HG03439 (cell line): Measurements from ENCODE around the gene NGRN.
"Not testable (repeated sequence)": the region's sequence is repeated elsewhere in the genome, so short reads cannot be mapped to it uniquely, and the experiment has no call there.

ENCODE experiments used
- ATAC-seq: cut with Tn5 transposase; IDR thresholded peaks from one replicate; pipeline ENCODE4 v1.9.1; 2021; ENCODE audit warnings: mild to moderate bottlenecking, moderate library complexity; ENCODE audit not compliant: unreplicated experiment

Gene NGRN

DNA sequence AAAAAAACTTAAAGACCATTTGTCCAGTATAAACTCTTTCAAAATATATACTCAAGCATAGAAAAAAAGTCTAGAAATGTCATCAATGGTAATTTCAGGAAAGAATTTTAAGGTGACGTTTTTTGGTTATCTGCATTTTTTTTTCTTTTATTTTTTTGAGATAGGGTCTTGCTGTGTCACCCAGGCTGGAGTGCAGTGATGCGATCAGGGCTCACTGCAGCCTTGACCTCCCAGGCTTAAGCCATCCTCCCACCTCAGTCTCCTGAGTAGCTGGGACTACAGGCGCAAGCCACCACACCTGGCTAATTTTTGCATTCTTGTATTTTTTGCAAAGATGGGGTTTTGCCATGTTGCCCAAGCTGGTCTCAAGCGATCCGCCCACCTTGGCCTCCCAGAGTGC is 15.3 kb downstream of the NGRN start:
- not testable (repeated sequence) for ATAC-seq

DNA sequence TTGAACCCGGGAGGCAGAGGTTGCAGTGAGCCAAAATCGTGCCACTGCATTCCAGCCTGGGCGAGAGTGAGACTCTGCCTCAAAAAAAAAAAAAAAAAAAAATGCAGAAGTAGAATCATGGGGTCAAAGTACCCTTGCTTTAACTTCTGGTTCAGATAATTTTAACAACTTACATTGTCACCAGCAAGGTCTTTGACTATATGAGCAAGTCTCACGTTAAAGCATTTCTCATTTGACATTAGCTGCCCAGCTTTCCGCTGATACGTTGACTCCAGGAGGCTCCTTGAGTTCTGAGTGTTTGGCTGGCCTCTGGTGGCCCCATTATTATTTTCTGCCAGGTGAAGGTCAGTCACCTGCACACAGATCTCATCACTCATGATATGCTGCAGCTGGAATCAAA is 16.2 kb downstream of the NGRN start:
- not testable (repeated sequence) for ATAC-seq

DNA sequence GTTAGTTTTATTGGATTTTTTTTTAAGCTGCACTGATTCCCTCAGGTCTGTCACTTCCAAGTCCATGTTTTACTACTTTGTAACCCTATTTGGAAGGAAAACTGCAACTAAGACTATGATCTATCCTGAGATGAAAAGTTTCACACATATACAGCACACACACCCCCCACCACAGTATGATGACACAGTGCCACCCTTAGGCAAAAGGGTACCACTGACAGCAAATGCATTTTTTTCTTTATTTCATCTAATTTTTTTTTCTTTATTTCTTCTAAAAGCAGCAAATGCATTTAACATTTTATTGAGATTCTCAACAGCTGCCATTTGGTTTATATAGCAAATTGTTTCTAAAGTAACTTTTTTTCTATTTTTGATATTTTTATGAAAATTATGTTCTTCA is 21.2 kb downstream of the NGRN start:
- no peak for ATAC-seq

DNA sequence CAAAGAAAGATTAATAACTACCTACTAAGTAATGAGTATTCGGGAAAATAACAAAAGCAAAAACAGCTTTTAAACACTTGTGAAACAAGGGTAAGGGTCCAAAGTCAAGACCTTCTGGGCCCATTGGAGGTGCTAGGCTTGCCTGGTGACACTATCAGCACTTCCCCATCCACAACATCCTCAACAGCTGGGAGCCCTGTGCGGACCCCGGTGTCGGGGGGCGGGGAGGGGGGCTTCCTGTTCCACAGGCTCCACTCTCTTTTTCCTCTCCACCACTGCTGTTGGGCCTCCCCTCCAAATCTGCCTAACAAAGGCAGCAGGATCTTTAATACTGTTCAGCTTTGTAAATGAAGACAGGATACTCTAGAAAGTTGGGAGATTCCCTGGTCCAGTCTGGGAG is 21.6 kb downstream of the NGRN start:
- no peak for ATAC-seq

DNA sequence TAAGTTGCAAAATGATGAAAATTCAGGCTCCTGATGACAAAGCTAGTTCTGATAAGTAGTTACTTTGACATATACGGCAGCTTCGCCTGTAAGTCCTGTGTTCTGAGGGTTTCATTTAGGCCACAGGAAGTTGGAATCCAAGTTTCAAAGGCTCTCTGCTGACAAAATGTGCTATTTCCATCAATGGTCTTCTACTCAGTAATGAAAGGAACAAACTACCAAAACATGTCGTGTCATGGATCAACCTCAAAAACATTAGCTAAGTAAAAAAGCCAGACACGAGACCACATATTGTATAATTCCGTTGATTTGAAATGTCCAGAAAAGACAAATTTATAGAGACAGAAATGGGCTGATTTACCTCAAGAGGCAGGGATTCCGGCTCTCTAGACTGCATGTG is 22.5 kb downstream of the NGRN start:
- ATAC-seq = no peak

DNA sequence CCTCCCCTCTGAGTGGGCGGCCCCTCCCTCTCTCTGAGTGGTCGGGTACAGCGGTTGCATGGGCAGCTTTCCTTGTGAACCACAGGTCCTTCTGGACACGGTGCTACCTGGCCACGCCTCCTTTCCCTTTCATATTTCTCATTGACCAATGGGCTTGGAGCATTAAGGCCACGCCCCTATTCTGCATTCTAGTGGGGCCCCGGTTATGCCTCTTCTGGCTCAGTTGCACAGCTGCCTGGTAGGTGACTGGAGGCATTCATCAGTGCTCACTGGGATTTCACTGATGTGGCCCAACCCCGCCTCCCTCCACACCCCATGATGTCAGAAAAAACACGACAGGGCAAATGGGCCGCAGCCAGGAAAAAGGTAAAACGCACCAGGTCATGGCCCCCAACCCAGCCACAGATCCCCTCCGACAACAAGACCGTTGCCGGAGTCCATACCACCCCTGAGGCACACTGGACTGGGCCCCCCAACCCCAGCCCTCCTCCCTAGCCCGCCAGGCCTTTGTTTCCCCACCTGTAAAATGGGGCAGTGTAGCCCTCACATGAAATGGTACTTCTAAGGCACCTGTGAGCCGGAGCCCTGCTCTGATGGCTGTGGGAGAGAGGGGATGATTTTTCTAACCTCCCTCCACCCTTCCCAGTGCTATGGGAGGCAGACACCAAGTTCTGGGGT is 26.3 kb downstream of the NGRN start:
- ATAC-seq = no peak

DNA sequence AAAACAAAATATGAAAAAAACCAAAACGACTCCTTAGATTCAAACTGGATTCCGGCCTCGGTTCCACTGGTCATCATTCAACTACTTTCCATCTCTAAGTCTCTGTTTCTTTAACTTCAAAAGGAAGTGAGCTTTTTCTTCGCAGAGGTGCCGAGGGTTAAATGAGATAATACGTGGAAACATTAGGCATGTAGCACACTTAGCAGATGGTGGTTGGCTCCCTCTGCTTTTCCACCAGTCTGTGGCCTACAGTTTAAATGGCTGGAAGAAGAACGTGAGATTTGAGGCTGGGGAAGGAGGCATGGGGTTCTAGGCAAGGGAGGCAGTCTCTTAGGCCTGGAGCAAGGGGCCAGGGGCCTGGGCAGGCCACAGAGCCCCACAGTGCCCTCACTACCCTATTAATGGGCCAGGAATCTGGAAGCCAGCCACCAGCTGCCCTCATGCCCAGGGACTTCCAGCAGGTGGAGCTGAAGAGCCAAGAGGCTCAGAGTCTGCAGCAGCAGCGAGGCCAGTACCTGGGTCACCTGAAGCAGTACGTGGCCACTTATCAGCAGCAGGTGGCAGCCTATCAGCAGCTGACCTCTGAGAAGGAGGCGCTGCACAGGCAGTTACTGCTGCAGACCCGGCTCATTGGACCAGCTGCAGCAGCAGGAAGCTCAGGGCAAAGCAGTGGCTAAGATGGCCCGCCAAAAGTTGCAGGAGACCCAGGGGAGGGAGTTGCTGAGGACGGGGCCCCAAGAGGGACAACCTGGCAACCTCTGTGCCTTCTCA is 27.8 kb downstream of the NGRN start:
- ATAC-seq = not testable (repeated sequence)

DNA sequence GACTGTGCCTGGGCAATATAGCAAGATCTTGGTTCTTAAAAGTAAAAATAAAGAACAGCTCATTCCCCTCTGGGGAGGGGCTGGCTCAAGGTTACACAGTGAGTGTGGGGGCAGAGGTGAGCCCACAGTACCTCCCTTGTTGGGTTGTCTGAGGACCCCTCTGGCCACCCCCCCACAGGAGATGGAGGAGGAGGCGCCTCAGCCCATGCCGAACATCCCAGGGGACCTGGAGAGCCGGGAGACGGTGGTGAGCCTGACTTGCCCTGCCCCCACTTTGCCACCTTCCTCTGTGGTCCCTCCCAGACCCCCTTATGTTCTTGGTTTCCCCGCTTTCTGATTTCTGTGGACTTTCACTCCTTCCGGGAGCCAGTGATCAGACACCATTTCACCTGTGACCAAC is 28.7 kb downstream of the NGRN start:
- ATAC-seq = no peak

DNA sequence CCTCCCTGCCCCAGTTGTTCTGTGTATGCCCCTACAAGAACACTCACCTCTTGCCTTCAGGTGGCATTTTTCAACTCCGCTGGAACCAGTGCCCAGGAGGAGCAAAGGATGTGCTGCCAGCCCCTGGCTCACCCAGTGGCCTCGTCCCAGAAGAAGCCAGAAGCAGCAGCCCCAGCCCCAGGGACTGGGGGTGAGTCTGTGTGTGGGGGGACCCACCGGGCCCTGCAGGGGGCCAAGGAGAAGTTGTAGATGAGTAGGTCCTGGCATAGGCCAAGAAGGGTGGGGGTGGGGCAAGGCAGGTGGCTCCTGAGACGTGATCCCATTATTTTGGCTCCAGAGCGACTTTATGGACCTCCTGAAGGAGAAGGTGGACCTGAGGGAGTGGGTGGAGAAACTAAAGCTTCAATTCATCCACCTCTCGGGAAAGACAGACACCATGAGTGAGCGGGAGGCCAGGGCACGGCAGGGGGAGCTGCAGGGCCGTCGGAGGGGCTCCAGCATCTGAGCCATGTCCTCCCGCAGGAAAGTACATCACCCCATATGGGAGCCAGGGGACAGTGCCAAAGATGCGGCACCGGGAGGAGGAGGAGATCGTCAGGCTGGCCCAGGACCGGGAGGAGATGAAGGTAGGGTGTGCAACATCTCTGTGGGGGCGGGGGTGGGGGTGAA is 29.3 kb downstream of the NGRN start:
- ATAC-seq = no peak

DNA sequence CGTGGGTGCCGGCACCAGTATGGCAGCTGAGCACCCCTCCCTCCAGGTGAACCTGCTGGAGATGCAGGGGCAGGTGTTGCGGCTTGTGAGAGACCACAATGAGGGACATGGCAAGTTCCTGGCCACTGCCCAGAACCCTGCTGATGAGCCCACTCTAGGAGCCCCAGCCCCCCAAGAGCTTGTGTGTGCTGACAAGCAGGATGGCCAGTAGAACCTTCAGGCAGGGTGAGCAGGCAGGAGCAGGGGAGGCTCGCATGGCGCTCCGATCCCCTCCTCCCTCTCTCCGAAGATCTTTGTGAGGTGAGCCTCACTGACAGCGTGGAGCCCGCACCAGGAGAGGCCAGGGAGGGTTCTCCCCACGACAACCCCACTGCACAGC is 29.8 kb downstream of the NGRN start:
- no peak for ATAC-seq

DNA sequence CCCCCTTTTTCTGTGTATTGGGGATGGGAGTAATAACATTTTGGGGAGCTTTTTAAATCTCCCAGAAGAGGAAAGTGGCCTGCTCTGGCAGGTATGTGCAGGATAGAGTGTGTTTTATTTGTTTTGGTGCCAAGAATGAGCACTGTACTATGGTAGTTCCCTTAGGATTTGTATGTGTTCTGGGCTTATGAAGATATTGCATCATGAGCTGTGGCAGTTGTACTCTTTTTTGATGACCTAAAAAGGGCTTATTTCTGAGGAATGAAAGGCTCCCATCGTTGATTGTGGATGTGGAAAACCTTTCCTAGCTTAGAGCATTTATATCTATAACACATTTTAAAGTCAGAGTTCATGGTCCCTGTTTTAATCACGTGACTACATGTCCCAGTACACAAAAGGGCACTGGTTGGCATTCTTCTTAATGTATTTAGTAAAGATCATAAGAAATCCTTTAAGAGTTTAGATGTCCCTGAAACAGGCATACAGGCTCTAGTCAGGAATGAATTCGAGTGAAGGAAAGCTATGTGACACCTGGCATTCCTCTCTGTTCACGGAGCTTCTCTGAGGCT is 30.9 kb downstream of the NGRN start:
- not testable (repeated sequence) for ATAC-seq

DNA sequence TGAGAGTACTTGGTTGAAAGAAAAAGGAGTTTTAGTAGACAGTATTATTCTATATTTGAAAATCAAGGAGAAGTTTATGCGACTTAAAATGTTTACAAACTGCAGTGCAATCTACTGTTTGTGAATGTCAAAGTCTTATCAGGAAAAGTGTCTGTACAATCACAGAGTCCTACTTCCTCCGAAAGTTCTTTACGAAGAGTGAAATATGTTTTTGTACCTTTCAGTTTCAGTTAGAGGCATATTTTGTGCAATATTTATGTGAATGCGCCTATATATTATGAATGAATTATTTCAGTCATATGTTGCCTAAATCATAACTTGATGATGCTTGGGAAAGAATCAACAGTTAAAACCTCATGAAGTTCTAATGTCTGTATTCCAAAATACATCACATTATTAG is 31.5 kb downstream of the NGRN start:
- no peak for ATAC-seq

DNA sequence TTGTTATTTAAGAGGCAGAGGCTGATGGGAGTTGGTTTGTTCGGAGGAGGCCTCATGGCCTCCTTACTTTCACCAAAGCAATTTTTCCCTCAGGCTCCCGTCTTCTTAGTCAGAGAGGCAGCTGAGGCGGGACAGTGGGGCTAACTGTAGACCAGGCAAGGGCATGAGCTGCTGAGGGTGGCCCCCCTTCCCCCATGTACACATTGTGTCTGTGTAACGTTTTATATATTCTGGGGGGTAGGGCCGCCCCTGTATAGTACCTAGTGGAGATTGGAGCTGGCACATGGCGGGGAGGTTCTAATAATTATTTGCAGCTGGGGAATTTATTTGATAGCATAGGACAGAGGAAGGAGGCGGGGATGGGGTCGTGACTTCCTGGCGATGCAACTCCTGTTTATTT is 35.1 kb downstream of the NGRN start:
- no peak for ATAC-seq

DNA sequence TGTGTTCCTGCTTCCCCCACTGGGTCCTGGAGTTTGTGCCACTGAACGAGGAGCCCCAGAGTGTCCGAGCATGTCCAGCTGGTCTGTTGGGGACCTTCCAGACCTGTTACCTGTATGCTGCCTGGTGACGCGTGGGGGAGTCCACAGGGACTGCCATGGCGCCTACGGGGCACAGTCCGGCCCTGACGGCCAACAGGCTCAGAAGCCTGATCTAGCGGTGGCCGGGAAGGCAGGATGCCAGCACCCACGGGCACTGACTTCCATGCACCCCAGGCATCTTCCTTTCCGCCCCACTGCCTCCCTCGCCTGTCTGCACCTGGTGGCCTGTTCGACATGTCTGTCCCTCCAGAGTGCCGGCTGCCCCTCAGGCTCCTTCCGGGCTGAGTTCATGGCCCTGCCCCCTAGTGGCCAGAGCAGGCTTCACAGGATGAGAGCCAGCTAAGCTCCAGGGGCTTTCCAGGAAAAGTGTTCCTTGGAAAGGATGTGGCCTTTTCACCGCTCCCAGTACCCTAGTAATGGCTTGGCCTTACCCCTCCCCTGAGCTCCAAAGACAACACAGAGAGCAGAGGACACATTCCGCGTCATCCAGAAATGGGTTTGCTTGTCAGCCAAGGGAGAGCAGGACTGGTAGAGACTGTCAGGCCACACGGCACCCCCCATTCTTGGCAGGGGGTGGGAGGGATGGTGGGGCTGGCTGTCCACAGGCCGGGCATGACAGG is 35.7 kb downstream of the NGRN start:
- ATAC-seq = no peak

DNA sequence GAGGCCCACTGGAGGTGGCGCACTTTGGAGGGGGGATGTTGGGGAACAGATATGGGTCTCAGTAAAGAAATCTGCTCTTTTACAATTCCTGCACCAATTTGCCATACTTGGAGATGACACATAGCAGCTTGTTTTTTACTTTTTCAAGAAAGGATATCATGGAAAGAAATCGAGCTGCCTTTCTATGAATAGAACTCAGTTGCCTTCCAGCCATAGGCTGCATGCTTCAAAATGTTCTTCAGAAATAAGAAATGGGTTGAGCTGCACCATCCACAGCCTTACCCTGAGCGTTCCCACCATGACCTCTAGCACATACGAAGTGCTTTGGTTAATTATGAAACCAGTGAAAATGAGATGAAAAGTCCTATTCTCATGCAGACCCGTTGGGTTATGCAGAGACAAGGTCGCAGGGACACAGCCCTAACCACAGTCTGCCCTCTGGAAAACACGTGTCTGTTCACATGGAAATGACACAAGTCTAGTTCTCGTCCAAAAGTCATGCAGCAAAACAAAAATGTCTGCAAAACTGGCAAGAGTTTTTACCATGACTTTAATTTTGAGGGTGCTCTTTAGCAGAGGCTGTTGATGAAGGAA is 36.3 kb downstream of the NGRN start:
- no peak for ATAC-seq

DNA sequence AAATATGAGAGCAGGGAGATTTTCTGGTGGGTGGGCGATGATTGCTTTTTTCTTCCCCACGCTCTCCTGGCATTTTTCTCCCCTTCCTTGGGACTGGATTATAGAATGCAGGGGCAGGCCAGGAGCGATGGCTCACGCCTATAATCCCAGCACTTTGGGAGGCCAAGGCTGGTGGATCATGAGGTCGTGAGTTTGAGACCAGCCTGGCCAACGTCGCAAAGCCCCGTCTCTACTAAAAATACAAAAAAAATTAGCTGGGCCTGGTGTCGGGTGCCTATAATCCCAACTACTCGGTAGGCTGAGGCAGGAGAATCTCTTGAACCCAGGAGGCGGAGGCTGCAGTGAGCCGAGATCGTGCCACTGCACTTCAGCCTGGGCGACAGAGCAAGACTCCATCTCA is 39.9 kb downstream of the NGRN start:
- not testable (repeated sequence) for ATAC-seq

DNA sequence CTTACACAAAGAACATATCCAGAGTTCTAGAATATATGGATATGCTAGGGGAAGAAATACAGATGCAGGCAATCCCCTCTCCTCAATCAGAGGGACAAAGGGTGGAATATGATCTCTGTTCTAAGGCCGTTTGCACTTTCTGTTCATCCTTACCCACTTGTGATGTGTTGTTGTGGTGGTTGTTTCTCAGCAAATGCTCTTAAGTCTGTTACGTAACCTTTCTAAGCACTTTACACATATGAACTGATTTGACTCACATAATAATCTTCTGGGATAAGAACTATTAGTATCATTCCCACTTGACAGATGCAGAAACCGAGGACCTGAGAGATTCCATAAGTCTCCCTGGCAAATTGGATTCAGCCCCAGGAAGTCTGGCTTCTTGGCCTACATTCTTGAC is 40.5 kb downstream of the NGRN start:
- no peak for ATAC-seq

DNA sequence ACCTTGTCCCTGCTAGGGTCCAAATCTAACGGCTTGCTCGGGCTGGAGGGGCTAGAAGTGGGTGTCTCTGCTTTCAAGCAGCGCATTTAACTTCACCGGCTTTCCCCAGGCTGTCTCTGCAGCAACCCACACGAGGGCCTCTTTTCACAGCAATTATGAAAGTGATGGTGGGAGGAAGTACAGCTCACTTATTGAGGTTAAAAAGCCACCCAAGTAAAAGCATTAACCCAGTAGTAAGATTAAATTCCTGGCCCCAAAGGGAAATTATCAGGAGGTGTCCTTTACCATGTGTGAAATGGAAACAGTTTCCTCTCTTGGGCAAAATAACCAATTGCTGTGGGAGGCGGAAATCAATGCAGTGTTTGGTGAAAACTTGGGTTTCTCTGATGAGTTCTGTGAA is 41.1 kb downstream of the NGRN start:
- ATAC-seq = peak; percentile 62

DNA sequence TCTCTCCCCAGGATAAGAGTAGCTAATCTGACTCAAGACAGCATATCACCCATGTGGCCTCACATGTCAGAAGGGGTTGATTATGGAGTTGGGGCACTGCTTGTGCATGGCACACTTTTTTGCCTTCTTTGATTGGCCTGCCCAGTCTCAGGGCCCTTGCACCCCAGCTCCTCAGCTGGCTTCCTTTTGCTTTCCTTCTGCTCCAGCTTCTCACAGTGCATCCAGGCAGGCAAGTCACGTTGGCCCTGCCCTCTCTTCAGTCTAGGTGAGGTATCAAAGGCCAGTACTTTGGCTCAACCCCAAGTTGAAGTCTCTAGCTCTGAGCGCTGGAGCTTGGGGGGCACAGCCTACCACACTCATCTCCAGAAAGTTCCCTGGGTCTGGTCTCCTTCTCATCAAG is 42.2 kb downstream of the NGRN start:
- no peak for ATAC-seq

DNA sequence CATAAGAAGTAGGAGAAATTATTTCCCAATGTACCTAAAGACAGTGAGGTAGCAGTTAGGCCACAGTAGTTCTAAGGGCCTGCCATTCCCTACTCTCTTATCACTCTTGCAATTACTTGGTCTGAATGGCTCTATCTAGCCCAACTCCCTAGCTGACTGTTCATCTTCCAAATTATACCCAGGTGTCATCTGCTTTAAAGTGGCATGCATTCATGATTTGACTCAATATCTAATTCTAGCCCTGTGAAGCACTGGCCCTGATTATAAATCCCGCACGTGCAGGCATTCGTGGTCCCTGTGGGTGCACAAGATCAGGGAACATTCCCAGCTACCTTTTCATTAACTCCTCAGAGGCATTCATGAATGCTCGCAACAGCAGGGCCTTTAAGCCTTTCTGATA is 43.5 kb downstream of the NGRN start:
- ATAC-seq = no peak
